Measurements from ENCODE around the gene ATOH8. TPM values are rescaled to one million over a fixed set of nuclear protein-coding genes. Genes with fewer than 3 reads are reported as not detected.
A peak's percentile ranks its signal among the peaks of the same experiment; 100 is the strongest.

Gene ATOH8
- total RNA-seq, 1 donor from 2014 or later = 7.7 TPM

GRCh38 chr2:85772019-85772745 is 18.4 kb downstream of the ATOH8 start:
- TF ChIP-seq CTCF (conservative IDR thresholded peaks at IDR 0.05) = no peak
- DNase-seq (ENCODE audit: low read depth, low spot score) = peak; percentile 49
- H3K27ac Mint-ChIP-seq (ENCODE audit: unreplicated experiment) = peak overlapping the region; percentile 95
- H3K9me3 Mint-ChIP-seq = no peaks in the 10 kb centered on the region
- H3K4me3 Mint-ChIP-seq = peak overlapping the region; percentile 58
- peaks cover 47% of the 10 kb centered on the region for H3K4me1 Mint-ChIP-seq
- H3K36me3 Mint-ChIP-seq (ENCODE audit: low read depth) = no peaks in the 10 kb centered on the region
- no peaks in the 10 kb centered on the region for H3K27me3 Mint-ChIP-seq (ENCODE audit: low read depth)

- no peak for DNase-seq (ENCODE audit: low read depth, low spot score)
- Mint-ChIP-seq H3K36me3 (ENCODE audit: low read depth) (no peaks in the 10 kb centered on the region), H3K27me3 (ENCODE audit: low read depth) (no peaks in the 10 kb centered on the region), H3K9me3 (no peaks in the 10 kb centered on the region), H3K4me1 (peaks cover 50% of the 10 kb centered on the region), H3K27ac (ENCODE audit: unreplicated experiment) (peak overlapping the region; percentile 95), H3K4me3 (peak overlapping the region; percentile 58)
- TF ChIP-seq CTCF (conservative IDR thresholded peaks at IDR 0.05) = no peak
Observed at GRCh38 chr2:85772841-85773491, 19.2 kb downstream of the ATOH8 start.

- no peaks in the 10 kb centered on the region for H3K27me3 Mint-ChIP-seq (ENCODE audit: low read depth)
- DNase-seq (ENCODE audit: low read depth, low spot score) = no peak
- no peak for TF ChIP-seq CTCF (conservative IDR thresholded peaks at IDR 0.05)
- no peaks in the 10 kb centered on the region for H3K36me3 Mint-ChIP-seq (ENCODE audit: low read depth)
- peaks cover 48% of the 10 kb centered on the region for H3K4me1 Mint-ChIP-seq
- no peak overlapping the region for H3K27ac Mint-ChIP-seq (ENCODE audit: unreplicated experiment)
- H3K9me3 Mint-ChIP-seq = no peaks in the 10 kb centered on the region
- H3K4me3 Mint-ChIP-seq = no peak overlapping the region
Observed at GRCh38 chr2:85773692-85774091, 19.9 kb downstream of the ATOH8 start.

GRCh38 chr2:85774126-85774978 is 20.6 kb downstream of the ATOH8 start:
- Mint-ChIP-seq H3K4me1 (peaks cover 43% of the 10 kb centered on the region), H3K27ac (ENCODE audit: unreplicated experiment) (no peak overlapping the region), H3K9me3 (no peaks in the 10 kb centered on the region)

More at GRCh38 chr2:85774126-85774978, 20.6 kb downstream of the ATOH8 start:
- TF ChIP-seq CTCF (conservative IDR thresholded peaks at IDR 0.05) = no peak
- no peaks in the 10 kb centered on the region for H3K27me3 Mint-ChIP-seq (ENCODE audit: low read depth)
- no peak for DNase-seq (ENCODE audit: low read depth, low spot score)
- no peaks in the 10 kb centered on the region for H3K36me3 Mint-ChIP-seq (ENCODE audit: low read depth)
- peak overlapping the region; percentile 51 for H3K4me3 Mint-ChIP-seq

All from neural crest cell (in vitro differentiated cells).